HG03025 (cell line): Measurements from ENCODE around the gene ABCC5.

Source experiments
- ATAC-seq: cut with Tn5 transposase; IDR thresholded peaks from one replicate; pipeline ENCODE4 v1.9.1; 2021; ENCODE audit warnings: mild to moderate bottlenecking, moderate library complexity; ENCODE audit not compliant: unreplicated experiment, low FRiP score

ABCC5 gene

GRCh38 chr3:183933160-183933559 lies 84.5 kb downstream of the ABCC5 start:
- no peak for ATAC-seq

DNA sequence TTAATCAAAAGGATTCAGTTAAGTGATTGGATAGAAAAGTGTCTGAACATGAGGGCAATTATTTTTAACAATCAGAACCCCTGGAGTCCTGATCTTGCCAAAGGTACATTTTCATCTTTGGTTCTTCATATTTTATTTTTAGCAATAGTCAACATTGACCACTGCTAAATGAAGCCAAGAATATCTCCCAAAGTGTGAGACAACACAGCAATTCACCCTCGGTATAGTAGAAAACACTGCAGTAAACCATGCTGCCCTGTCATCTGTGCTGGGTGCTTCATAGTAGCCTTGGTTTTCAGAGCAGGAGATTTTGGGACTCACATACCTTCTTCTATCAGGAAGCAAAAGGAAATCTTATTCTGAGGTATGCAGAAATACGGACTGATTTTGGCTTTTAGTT lies 85.8 kb downstream of the ABCC5 start:
- ATAC-seq: no peak

DNA sequence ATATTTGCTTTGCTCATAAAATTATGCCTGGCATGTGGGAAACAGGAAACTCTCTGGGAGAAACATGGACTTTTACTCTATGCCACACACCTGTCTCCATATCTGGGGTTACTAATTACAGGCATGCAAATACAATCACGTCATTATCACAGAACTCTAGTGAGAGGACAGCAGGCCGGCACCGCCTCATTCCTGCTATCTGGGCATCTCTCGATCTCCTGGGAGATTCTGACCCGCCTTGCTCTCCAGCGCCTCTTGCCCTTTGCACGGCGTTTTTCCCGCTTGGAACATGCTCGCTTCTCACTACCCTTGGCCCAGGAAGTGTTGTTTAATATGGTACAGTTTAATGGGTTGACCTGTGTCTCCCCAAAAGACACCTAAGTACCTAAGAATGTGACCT lies 87.6 kb downstream of the ABCC5 start:
- ATAC-seq: no peak

GRCh38 chr3:183927059-183927458 lies 90.6 kb downstream of the ABCC5 start:
- no peak for ATAC-seq

- no peak for ATAC-seq
Observed at GRCh38 chr3:183924956-183925355, 92.7 kb downstream of the ABCC5 start.

DNA sequence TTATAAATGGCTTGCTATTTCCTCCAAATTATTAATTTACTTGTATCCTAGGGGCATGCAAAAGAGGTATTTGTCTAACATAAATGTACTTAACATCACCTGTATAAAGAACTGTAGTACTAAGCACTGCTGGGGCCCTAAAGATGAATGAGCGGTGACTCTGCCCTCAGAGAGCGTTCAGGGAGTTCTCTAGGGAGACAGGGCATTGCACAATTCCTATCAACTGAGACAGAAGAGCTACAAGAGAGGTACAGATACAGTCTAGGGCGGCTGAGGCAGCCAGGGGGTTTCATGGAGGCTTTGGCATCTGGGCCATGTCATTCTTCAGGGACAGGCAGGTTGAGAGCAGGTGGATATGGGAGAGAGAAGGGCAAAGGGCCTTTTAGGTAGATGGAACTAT lies 93.1 kb downstream of the ABCC5 start:
- ATAC-seq: no peak

- no peak for ATAC-seq
Observed at GRCh38 chr3:183922421-183922820, 95.3 kb downstream of the ABCC5 start.

DNA sequence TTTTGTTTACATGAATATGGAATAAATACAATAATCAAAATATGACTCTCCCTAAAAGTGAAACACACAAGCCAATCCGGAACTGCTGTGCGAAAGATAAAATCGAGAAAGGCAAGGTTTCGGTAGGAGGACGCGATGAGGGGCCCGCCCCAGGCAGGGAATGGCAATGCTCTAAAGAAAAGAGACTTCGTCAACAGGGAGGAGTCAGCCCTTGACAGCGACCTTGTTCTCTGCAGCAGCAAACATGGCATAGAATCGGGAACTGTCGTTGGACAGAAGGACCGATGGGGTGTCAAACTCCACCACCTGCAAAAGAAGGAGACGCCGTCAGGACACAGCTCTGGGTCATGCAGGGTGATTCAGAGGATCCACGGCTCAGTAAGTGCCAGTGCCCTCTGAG lies 96.6 kb downstream of the ABCC5 start:
- ATAC-seq: no peak

GRCh38 chr3:183920416-183920815 lies 97.3 kb downstream of the ABCC5 start:
- no peak for ATAC-seq

- ATAC-seq: no peak
Observed at GRCh38 chr3:183918178-183918577, 99.5 kb downstream of the ABCC5 start.

GRCh38 chr3:183917776-183918175 lies 99.9 kb downstream of the ABCC5 start:
- ATAC-seq: no peak

- no peak for ATAC-seq
Observed at GRCh38 chr3:183914856-183915255, 102.8 kb downstream of the ABCC5 start.

DNA sequence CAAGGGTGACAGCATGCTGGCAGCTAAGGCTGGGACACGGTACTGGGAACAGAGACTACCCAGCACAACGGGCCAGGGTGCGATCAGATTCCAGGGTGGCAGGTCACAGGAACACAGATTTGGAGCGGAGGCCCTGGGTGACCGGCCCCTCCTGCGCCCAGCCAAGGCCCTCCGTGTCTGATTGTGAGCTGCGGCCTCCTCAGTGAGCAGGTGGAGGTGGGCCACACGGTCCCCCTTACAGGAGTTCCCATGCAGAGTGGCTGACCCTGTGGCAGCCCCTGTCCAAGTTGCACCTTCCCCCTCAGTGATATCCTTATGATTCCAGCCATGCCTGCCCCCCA lies 104.1 kb downstream of the ABCC5 start:
- ATAC-seq: no peak

GRCh38 chr3:183912895-183913579 lies 104.6 kb downstream of the ABCC5 start:
- no peak for ATAC-seq

GRCh38 chr3:183911763-183912506 lies 105.7 kb downstream of the ABCC5 start:
- ATAC-seq: no peak

DNA sequence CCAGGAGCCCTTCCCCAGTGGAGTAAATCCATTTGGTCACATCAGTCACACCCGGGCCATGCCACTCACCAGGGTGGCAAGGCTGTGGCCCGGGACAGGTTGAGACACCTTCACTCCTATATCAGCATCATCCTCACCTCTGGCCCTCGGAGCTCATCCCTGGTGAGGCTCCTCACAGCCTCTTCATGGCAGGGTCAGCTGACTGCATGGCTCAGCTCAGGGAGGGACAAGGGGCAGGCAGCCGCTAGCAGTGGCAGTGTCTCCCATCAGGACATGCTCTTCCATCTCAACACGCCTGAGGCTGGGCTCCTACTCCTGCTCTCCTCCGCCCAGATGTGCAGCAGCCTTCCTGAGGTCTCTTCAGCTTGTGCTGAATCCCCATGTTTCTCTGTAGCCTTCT lies 106.6 kb downstream of the ABCC5 start:
- no peak for ATAC-seq

GRCh38 chr3:183909030-183909600 lies 108.6 kb downstream of the ABCC5 start:
- ATAC-seq: no peak

GRCh38 chr3:183907911-183908331 lies 109.8 kb downstream of the ABCC5 start:
- no peak for ATAC-seq

DNA sequence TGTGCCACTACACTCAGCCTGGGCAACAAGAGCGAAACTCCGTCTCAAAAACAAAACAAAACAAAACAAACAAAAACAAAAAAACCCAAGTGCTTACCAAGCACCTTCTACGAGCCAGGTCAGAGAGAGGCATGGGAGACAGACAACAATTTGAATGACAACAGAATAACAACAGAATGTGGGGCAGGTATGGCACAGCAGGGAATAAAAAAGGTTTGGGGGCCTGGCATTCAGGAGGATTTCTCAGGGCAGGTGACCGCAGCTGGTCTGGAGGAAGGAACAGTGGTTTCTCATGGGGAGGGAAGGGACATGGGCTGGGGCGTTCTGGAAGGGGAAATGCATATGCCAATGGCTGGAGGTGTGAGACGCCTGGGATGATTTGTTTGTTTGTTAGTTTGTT lies 110.5 kb downstream of the ABCC5 start:
- no peak for ATAC-seq

DNA sequence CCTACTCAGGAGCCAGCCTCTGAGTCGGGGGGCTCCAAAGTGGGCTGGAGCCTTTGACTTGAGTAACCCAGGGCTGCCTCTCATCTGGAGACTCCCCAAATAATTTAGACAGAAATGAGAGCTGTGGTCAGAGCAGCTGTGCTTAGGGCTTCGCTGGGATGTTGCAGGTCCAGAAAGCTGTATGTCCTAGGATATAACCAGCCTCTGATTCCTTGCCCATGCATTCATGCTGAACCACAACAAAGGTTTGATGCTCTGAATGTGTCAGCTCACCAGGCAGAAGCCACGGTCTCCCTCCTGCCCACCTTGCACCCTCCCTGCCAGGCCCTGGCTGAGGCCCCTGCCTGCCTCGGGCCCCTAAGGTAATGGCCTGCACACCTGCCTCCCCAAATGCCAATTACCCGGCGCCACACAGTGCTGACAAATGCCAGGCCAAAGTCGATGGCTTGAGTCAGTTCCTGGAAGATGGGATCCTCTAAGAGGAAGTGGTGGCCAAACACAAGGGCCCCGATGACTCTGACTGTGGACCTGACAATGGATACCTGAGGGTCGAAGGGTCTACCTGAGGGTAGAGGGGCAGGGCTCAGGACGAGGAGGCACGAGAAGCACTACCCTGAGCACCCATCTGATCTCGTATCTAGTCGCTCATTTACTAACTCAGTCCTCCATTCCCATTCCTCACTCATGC lies 111.3 kb downstream of the ABCC5 start:
- no peak for ATAC-seq
